Liver (tissue), 9 donors: ENCODE data around the gene KIRREL3. TPM values are rescaled to one million over a fixed set of nuclear protein-coding genes. Genes with fewer than 3 reads are reported as not detected.

Experiments used
- DNase-seq: peaks from one replicate; pipeline ENCODE4 v3.0.0-alpha.2; 2017; ENCODE audit warnings: low spot score
- H3K27ac ChIP-seq, 2 donors: one replicate each; pipeline ENCODE4 v1.7.0; 2013; ENCODE audit warnings: inconsistent platforms in 2 of 2, low read length in 2 of 2, control low read depth in 1 of 2, low read depth in 1 of 2, mild to moderate bottlenecking in 1 of 2
- H3K27me3 ChIP-seq, 4 donors: one replicate each; pipeline versions ENCODE4 v1.6.1 to v1.7.0; 2013; ENCODE audit warnings: low read length in 3 of 4, inconsistent platforms in 1 of 4, mild to moderate bottlenecking in 1 of 4, moderate library complexity in 1 of 4; ENCODE audit not compliant: control insufficient read depth in 4 of 4, insufficient read depth in 4 of 4
- H3K36me3 ChIP-seq, 4 donors: one replicate each; pipeline versions ENCODE4 v1.6.1 to v1.7.0; 2013; ENCODE audit warnings: low read length in 3 of 4, mild to moderate bottlenecking in 3 of 4, low read depth in 1 of 4, moderate library complexity in 1 of 4; ENCODE audit not compliant: control insufficient read depth in 4 of 4, insufficient read depth in 3 of 4
- H3K4me1 ChIP-seq, 4 donors: one replicate each; pipeline versions ENCODE4 v1.6.1 to v1.7.0; 2013; ENCODE audit warnings: low read length in 3 of 4, mild to moderate bottlenecking in 3 of 4, moderate library complexity in 1 of 4; ENCODE audit not compliant: control insufficient read depth in 4 of 4, insufficient read depth in 4 of 4
- H3K4me3 ChIP-seq, 3 donors: one replicate each; pipeline versions ENCODE4 v1.6.1 to v1.7.0; 2013; ENCODE audit warnings: low read length in 3 of 3, control low read depth in 1 of 3, low read depth in 1 of 3, mild to moderate bottlenecking in 1 of 3
- H3K9ac ChIP-seq, 2 donors: one replicate each; pipeline ENCODE4 v1.7.0; 2013; ENCODE audit warnings: low read length in 2 of 2, mild to moderate bottlenecking in 2 of 2, moderate library complexity in 2 of 2, control low read depth in 1 of 2, low read depth in 1 of 2
- H3K9me3 ChIP-seq, 4 donors: one replicate each; pipeline versions ENCODE4 v1.6.1 to v1.7.0; 2013; ENCODE audit warnings: low read length in 3 of 4; ENCODE audit not compliant: control insufficient read depth in 4 of 4
- EGR1 ChIP-seq, 2 donors: IDR thresholded peaks; 2 replicates each; pipeline ENCODE4 v1.6.1; 2016 to 2018; ENCODE audit warnings: antibody characterized with exemption in 2 of 2, low read depth in 2 of 2
- FOXA1 ChIP-seq: IDR thresholded peaks from 2 replicates; pipeline ENCODE4 v1.6.1; 2016; ENCODE audit warnings: antibody characterized with exemption
- FOXA2 ChIP-seq: IDR thresholded peaks from 2 replicates; pipeline ENCODE4 v1.6.1; 2016; ENCODE audit warnings: antibody characterized with exemption
- GABPA ChIP-seq, 2 donors: IDR thresholded peaks in 1 of 2; conservative IDR thresholded peaks in 1 of 2; 2 replicates each; pipeline ENCODE4 v1.6.1; 2016; ENCODE audit warnings: antibody characterized with exemption in 2 of 2, mild to moderate bottlenecking in 1 of 2, moderate library complexity in 1 of 2
- HNF4A ChIP-seq, 2 donors: conservative IDR thresholded peaks; 2 replicates each; pipeline ENCODE4 v1.6.1; 2016; ENCODE audit warnings: antibody characterized with exemption in 2 of 2, mild to moderate bottlenecking in 2 of 2
- HNF4G ChIP-seq: IDR thresholded peaks from 2 replicates; pipeline ENCODE4 v1.6.1; 2016; ENCODE audit warnings: antibody characterized with exemption
- JUND ChIP-seq, 2 donors: IDR thresholded peaks; 2 replicates each; pipeline ENCODE4 v1.6.1; 2016; ENCODE audit warnings: antibody characterized with exemption in 2 of 2
- NR2F2 ChIP-seq: IDR thresholded peaks from 2 replicates; pipeline ENCODE4 v1.6.1; 2016; ENCODE audit warnings: antibody characterized with exemption
- RXRA ChIP-seq, 2 donors: IDR thresholded peaks; 2 replicates each; pipeline ENCODE4 v1.6.1; 2017 to 2018; ENCODE audit warnings: antibody characterized with exemption in 2 of 2, mild to moderate bottlenecking in 1 of 2
- TAF1 ChIP-seq: conservative IDR thresholded peaks from 2 replicates; pipeline ENCODE4 v1.6.1; 2016; ENCODE audit warnings: antibody characterized with exemption, mild to moderate bottlenecking
- YY1 ChIP-seq: IDR thresholded peaks from 2 replicates; pipeline ENCODE4 v1.6.1; 2016; ENCODE audit warnings: antibody characterized with exemption, mild to moderate bottlenecking
- WGBS: extraction: QIAGEN DNeasy Blood & Tissue Kit; methylation state at CpG from one replicate; pipeline ENCODE4 v1.1.7; 2013; 5-methylcytosine and 5-hydroxymethylcytosine counted together
- polyA plus RNA-seq, 2 donors: library from polyadenylated mRNA; stranded (reverse) in 1 of 2; unstranded in 1 of 2; fragments of 200-250 nt in 1 of 2; fragments of >200 nt in 1 of 2; fragmentation: Nextera tagmentation in 1 of 2; extraction: Ambion mirVana in 1 of 2; gene quantifications; one replicate each; pipeline versions ENCODE4 v1.2.1 to v1.2.3, GENCODE V29; 2013 to 2015
- total RNA-seq, 2 donors: library from RNA; depleted of rRNA; stranded (reverse); fragments of >200 nt; gene quantifications; one replicate each; pipeline ENCODE4 v1.2.3, GENCODE V29; 2014
- TF ChIP-seq, protein P1 (sequence below): IDR thresholded peaks from 2 replicates; pipeline ENCODE4 v1.6.1; 2016; ENCODE audit warnings: antibody characterized with exemption
- TF ChIP-seq, protein P2 (sequence below): IDR thresholded peaks from 2 replicates; pipeline ENCODE4 v1.6.1; 2016; ENCODE audit warnings: antibody characterized with exemption
- TF ChIP-seq, protein P3 (sequence below): IDR thresholded peaks from 2 replicates; pipeline ENCODE4 v1.6.1; 2016; ENCODE audit warnings: antibody characterized with exemption, mild to moderate bottlenecking
- donor health status: healthy.
- donor health status: healthy.
- donor health status: healthy.
- donor health status: healthy.
- donor health status: healthy.

Gene KIRREL3
- total and polyA plus RNA-seq, 4 donors, result 0.03 to 0.29 (median 0.08) TPM; not detected in 1

DNA sequence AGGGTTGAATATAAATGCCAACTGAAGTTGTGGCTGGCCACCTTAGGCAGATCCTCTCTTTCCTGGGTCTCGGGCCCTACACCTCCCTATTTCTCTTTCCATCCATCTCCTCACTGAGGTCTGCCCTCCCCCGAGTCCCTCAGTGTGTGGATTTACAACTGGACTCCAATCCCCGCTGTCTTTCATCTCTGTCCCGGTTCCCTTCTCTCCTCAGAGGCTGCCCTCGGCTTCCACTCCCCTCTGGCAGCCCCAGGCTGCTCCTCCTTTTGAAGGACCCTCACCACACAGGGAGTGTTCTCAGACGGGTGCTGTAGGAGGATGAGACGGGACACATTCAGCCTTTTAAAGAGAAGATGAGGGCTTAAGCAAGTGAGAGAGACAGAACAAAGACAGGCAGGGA is 478.0 kb downstream of the KIRREL3 start (continued):
- no peak for TF ChIP-seq TAF1
- TF ChIP-seq, protein P1, sequence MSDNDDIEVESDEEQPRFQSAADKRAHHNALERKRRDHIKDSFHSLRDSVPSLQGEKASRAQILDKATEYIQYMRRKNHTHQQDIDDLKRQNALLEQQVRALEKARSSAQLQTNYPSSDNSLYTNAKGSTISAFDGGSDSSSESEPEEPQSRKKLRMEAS, result no peak
- no peak for TF ChIP-seq RXRA (IDR thresholded peaks at IDR 0.05)
- no peak for TF ChIP-seq HNF4A (conservative IDR thresholded peaks at IDR 0.05)

DNA sequence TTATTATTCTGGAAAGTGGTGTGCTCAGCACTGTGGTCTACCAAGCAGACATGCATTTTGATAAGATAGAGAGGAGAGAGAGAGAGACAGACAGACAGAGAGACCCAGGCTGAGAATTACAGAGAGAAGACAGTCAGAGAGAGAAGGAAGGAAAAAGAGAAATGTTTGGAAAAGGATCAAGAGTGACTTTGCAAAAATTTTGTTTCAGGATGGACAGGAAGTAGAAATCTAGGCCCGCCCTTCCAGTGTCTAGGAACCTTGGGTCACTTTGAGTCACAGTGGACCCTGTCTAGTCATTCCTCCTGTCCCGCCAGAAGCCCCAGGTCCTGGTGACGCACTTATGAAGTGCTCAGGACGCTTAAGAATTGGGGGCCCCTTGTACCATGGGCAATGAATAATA is 478.4 kb downstream of the KIRREL3 start:
- no peak overlapping the region for H3K27ac ChIP-seq
- TF ChIP-seq, protein P1, result no peak
- TF ChIP-seq EGR1 (IDR thresholded peaks at IDR 0.05; ENCODE audit: low read depth in 2 of 2), result no peak
- no peak for TF ChIP-seq GABPA (IDR thresholded peaks at IDR 0.05 in 1 of 2, conservative IDR thresholded peaks at IDR 0.05 in 1 of 2)
- DNase-seq, result no peak
- no peak overlapping the region for H3K9ac ChIP-seq
- peaks cover 0 to 9% (median 0%) of the 10 kb centered on the region in 4 donors for H3K27me3 ChIP-seq
- H3K9me3 ChIP-seq, result no peaks in the 10 kb centered on the region
- no peaks in the 10 kb centered on the region for H3K36me3 ChIP-seq
- WGBS, result 73% methylated on average over 4 of the region's 4 CpGs
- H3K4me3 ChIP-seq, result no peak overlapping the region
- H3K4me1 ChIP-seq, result no peaks in the 10 kb centered on the region

DNA sequence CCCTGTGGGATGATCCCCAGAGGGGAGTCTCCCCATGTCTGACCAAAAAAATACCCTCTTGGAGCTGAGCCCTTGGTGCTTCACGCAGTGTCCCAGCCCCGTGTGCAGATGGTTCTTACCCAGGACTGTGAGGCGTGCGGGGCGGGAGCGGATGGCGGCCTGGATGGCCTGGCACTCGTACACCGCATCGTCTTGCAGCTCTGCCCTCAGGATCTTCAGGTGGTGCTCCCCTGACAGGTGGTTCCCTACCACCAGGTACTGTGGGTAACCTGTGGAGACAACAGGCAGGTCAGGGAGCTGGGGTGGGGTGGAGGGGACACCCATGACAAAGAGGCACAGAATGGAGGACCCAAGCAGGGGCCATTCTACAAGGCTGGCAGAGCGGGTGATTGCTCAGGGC is 479.4 kb downstream of the KIRREL3 start:
- Histone ChIP-seq H3K27me3 (peaks cover 0 to 8% (median 0%) of the 10 kb centered on the region in 4 donors), H3K4me1 (no peaks in the 10 kb centered on the region), H3K27ac (no peak overlapping the region), H3K9me3 (no peaks in the 10 kb centered on the region), H3K4me3 (no peak overlapping the region), H3K9ac (no peak overlapping the region), H3K36me3 (no peaks in the 10 kb centered on the region)
- WGBS, result 94% methylated on average over 11 of the region's 11 CpGs
- TF ChIP-seq HNF4G (no peak), YY1 (no peak), GABPA (IDR thresholded peaks at IDR 0.05 in 1 of 2, conservative IDR thresholded peaks at IDR 0.05 in 1 of 2) (no peak), FOXA2 (no peak), FOXA1 (no peak), NR2F2 (no peak), JUND (IDR thresholded peaks at IDR 0.05) (no peak), TAF1 (no peak), HNF4A (conservative IDR thresholded peaks at IDR 0.05) (no peak)
- TF ChIP-seq, protein P2, sequence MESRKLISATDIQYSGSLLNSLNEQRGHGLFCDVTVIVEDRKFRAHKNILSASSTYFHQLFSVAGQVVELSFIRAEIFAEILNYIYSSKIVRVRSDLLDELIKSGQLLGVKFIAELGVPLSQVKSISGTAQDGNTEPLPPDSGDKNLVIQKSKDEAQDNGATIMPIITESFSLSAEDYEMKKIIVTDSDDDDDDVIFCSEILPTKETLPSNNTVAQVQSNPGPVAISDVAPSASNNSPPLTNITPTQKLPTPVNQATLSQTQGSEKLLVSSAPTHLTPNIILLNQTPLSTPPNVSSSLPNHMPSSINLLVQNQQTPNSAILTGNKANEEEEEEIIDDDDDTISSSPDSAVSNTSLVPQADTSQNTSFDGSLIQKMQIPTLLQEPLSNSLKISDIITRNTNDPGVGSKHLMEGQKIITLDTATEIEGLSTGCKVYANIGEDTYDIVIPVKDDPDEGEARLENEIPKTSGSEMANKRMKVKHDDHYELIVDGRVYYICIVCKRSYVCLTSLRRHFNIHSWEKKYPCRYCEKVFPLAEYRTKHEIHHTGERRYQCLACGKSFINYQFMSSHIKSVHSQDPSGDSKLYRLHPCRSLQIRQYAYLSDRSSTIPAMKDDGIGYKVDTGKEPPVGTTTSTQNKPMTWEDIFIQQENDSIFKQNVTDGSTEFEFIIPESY, result no peak
- TF ChIP-seq, protein P3, sequence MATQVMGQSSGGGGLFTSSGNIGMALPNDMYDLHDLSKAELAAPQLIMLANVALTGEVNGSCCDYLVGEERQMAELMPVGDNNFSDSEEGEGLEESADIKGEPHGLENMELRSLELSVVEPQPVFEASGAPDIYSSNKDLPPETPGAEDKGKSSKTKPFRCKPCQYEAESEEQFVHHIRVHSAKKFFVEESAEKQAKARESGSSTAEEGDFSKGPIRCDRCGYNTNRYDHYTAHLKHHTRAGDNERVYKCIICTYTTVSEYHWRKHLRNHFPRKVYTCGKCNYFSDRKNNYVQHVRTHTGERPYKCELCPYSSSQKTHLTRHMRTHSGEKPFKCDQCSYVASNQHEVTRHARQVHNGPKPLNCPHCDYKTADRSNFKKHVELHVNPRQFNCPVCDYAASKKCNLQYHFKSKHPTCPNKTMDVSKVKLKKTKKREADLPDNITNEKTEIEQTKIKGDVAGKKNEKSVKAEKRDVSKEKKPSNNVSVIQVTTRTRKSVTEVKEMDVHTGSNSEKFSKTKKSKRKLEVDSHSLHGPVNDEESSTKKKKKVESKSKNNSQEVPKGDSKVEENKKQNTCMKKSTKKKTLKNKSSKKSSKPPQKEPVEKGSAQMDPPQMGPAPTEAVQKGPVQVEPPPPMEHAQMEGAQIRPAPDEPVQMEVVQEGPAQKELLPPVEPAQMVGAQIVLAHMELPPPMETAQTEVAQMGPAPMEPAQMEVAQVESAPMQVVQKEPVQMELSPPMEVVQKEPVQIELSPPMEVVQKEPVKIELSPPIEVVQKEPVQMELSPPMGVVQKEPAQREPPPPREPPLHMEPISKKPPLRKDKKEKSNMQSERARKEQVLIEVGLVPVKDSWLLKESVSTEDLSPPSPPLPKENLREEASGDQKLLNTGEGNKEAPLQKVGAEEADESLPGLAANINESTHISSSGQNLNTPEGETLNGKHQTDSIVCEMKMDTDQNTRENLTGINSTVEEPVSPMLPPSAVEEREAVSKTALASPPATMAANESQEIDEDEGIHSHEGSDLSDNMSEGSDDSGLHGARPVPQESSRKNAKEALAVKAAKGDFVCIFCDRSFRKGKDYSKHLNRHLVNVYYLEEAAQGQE, result no peak
- no peak for DNase-seq
